Measurements from ENCODE around the gene GAS7. TPM values are rescaled to one million over a fixed set of nuclear protein-coding genes. Genes with fewer than 3 reads are reported as not detected.

Gene GAS7
- total and polyA plus RNA-seq, 10 of the 15 experiments (the other 5 are each of a cell fraction or from before 2014, with no cell fraction given), result 2.3 to 53.4 (median 24.0) TPM

DNA sequence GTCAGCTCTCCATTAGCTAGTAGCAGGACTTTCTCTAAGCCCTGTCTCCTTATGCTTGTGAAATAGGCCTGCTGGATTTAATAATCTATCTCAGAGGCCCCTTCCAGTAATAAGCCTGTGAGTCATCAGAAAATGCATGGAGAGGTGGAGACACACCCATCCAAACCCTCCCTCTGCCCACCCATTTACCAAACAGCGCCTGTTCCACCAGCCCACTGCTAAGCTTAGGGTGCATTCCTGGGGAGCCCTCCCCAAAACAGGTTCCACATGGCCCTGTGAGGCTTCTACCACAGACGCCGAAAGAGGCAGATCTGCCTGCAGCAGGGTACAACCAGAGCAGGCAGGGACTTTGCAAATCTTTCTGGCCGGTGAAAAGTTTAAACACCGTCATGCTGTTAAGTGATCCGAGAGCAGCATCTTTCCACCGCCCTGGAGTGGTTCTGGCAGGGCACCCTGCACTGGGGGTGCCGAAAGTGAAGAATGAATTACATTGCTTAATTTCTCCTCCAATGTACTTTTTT, 99.3 kb downstream of the GAS7 start:
- H3K79me2 ChIP-seq (ENCODE audit: control insufficient read depth, insufficient read depth, low read length), result no peaks in the 10 kb centered on the region
- no peak overlapping the region for H2AFZ ChIP-seq (ENCODE audit: control insufficient read depth, low read depth, low read length)
- H3K4me1 ChIP-seq (ENCODE audit: control insufficient read depth, insufficient read depth, low read length), result no peaks in the 10 kb centered on the region
- in situ Hi-C loops (cut with MboI), result no loop called here
- ChIA-PET RAD21 (ENCODE audit: unreplicated experiment) (no interaction called here), POLR2A (interaction anchor here (0.5 kb wide), 1 partner anchor 110 kb away, joined by 4 read pairs; no protein-coding TSS in a partner anchor), CTCF (no interaction called here), SMC1A (ENCODE audit: uncharacterized antibody, unreplicated experiment) (no interaction called here)
- DNase-seq (ENCODE audit: low read depth, low spot score) (no peak), ATAC-seq (no peak), FAIRE-seq (no peak)
- no peak overlapping the region for H3K9ac ChIP-seq (ENCODE audit: control insufficient read depth, insufficient read depth, low read length)
- no peaks in the 10 kb centered on the region; a peak in 1 of 4 replicates for H3K27me3 ChIP-seq (replicated peaks in 1 of 2; ENCODE audit: control insufficient read depth in 2 of 2, insufficient read depth in 2 of 2, low read length in 1 of 2)
- H3K9me3 ChIP-seq (replicated peaks; ENCODE audit: control insufficient read depth, insufficient read depth, low read length), result no peaks in the 10 kb centered on the region; the same call in 2 of the 3 replicates
- BruUV-seq (replicated peaks), result no TSS peak
- H3K4me2 ChIP-seq (ENCODE audit: control insufficient read depth, insufficient read depth), result no peak overlapping the region
- H3K4me3 ChIP-seq, result no peak overlapping the region
- no peak overlapping the region for H3K27ac ChIP-seq (ENCODE audit: control insufficient read depth, insufficient read depth)
- TF ChIP-seq MYB (IDR thresholded peaks at IDR 0.05; ENCODE audit: borderline replicate concordance, low read depth, low read length), result no peak
- no peak for TF ChIP-seq HDGF (IDR thresholded peaks at IDR 0.05)
- TF ChIP-seq SP1 (IDR thresholded peaks at IDR 0.05; ENCODE audit: low read depth, low read length), result no peak
- no peak for TF ChIP-seq FOXK2 (IDR thresholded peaks at IDR 0.05)
- no peak for TF ChIP-seq RAD51 (IDR thresholded peaks at IDR 0.05)
- TF ChIP-seq SUPT20H (IDR thresholded peaks at IDR 0.05; ENCODE audit: borderline replicate concordance, control insufficient read depth, low read depth, low read length), result no peak
- TF ChIP-seq POLR2AphosphoS5 (IDR thresholded peaks at IDR 0.05; ENCODE audit: low read length), result no peak
- no peak for TF ChIP-seq RELA (IDR thresholded peaks at IDR 0.05; ENCODE audit: borderline replicate concordance, partially characterized antibody)
- TF ChIP-seq ETV6 (conservative IDR thresholded peaks at IDR 0.05 in 1 of 2, IDR thresholded peaks at IDR 0.05 in 1 of 2; ENCODE audit: borderline replicate concordance in 1 of 2, low read depth in 1 of 2), result no peak
- TF ChIP-seq, protein P1, sequence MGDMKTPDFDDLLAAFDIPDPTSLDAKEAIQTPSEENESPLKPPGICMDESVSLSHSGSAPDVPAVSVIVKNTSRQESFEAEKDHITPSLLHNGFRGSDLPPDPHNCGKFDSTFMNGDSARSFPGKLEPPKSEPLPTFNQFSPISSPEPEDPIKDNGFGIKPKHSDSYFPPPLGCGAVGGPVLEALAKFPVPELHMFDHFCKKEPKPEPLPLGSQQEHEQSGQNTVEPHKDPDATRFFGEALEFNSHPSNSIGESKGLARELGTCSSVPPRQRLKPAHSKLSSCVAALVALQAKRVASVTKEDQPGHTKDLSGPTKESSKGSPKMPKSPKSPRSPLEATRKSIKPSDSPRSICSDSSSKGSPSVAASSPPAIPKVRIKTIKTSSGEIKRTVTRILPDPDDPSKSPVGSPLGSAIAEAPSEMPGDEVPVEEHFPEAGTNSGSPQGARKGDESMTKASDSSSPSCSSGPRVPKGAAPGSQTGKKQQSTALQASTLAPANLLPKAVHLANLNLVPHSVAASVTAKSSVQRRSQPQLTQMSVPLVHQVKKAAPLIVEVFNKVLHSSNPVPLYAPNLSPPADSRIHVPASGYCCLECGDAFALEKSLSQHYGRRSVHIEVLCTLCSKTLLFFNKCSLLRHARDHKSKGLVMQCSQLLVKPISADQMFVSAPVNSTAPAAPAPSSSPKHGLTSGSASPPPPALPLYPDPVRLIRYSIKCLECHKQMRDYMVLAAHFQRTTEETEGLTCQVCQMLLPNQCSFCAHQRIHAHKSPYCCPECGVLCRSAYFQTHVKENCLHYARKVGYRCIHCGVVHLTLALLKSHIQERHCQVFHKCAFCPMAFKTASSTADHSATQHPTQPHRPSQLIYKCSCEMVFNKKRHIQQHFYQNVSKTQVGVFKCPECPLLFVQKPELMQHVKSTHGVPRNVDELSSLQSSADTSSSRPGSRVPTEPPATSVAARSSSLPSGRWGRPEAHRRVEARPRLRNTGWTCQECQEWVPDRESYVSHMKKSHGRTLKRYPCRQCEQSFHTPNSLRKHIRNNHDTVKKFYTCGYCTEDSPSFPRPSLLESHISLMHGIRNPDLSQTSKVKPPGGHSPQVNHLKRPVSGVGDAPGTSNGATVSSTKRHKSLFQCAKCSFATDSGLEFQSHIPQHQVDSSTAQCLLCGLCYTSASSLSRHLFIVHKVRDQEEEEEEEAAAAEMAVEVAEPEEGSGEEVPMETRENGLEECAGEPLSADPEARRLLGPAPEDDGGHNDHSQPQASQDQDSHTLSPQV (IDR thresholded peaks at IDR 0.05), result no peak
- WGBS (ENCODE audit: insufficient coverage, insufficient replicate concordance, low lambda C conversion rate, missing lambda C conversion rate), result 84% methylated on average over 8 of the region's 8 CpGs
- intact Hi-C loops (cut with micrococcal nuclease; ENCODE audit: unreplicated experiment), result no loop called here
- H4K20me1 ChIP-seq (ENCODE audit: control insufficient read depth, insufficient read depth), result no peaks in the 10 kb centered on the region
- no peaks in the 10 kb centered on the region for H3K36me3 ChIP-seq (ENCODE audit: control insufficient read depth in 2 of 2, insufficient read depth in 2 of 2, low read length in 1 of 2)
